GM19351 (cell line): ENCODE results near the gene HMOX2.

Experiments
- ATAC-seq: cut with Tn5 transposase; IDR thresholded peaks from one replicate; pipeline ENCODE4 v1.9.1; 2021; ENCODE audit warnings: mild to moderate bottlenecking, moderate library complexity; ENCODE audit not compliant: unreplicated experiment

Gene HMOX2

DNA sequence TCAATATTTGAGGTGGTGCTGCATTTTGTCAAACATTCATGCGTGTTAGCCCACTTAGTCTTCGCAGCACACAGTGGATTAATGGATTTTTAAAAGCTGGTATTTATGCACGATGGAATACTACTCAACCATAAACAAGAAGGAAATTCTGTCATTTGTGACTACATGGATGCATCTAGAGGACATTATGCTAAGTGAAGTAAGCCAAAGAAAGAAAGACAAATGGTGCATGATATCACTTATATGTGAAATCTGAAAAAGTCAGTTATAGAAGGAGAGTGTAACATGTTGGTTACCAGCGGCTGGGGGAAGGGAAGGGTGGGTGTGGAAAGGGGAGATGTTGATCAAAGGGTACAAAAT lies 23.0 kb downstream of the HMOX2 start:
- no peak for ATAC-seq

DNA sequence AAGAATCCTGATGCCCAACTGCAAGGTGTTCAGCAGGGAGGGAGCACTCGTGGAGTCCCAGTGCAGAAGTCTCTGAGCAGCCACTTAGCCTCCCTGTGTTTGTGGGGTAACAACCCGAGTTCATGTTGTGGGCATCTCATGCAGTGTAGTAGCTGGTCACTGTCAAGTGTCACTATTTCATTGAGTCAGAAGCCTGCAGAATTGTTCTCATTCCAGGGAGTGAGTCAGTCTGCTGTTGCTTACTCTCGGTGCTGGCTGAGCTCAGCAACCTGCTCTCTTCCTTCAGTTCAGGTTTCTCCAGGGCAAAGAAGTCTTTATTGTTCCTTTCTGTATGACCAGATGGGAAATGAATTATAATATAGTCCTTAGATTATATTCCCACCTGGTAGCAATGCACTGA lies 24.1 kb downstream of the HMOX2 start:
- no peak for ATAC-seq

DNA sequence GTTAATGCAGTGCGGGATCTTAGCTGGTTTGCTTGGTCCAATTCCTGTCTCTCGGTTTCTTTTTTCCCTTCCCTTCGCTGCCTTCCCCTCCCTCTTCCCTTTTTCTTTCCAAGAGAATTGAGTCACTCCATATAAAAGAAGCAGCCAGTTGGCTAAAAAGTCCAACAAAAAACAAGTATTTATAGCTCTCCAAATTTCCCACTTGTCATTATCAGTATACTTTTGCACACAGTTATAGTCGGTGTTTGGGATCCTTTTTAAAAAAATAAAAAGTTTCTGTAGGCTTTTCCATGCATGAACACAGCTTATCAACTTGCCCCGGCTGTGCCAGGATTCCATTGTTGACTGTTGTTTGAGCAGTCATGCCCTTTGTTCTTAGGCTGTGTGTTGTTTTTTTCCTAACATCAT lies 24.9 kb downstream of the HMOX2 start:
- no peak for ATAC-seq

DNA sequence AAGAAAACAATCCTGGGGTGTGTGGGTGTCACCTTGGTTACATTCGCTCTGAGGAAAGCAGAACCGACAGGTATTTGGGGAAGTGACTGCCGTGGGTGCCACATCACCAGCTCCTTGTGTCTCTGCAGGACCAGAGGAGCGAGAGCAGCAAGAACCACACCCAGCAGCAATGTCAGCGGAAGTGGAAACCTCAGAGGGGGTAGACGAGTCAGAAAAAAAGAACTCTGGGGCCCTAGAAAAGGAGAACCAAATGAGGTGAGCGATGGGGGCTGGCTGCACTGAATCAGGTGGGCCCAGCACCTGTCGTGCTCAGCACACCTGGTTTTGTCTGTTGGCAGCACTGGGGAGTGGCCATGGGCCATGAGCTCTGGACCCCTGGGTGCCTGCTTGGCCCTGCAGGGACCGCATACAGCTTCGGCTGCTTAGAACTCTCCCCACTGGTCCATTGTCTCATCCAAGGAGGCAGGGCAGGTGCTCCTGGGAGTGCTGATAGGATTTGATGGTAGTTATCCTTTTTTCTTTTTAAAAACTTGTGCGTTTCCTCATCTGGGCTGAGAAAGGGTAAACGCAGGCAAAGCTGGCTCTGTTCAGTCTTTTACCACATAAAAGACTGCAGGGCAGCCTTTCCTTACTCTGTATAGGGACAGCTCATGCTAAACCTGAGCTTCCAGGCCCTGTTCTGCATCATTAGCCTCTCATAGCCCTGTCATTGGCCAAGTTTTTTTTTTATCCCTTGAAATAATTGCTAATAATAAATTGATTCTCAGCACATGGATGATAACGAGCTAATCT lies 29.4 kb downstream of the HMOX2 start:
- peak; percentile 90 for ATAC-seq

DNA sequence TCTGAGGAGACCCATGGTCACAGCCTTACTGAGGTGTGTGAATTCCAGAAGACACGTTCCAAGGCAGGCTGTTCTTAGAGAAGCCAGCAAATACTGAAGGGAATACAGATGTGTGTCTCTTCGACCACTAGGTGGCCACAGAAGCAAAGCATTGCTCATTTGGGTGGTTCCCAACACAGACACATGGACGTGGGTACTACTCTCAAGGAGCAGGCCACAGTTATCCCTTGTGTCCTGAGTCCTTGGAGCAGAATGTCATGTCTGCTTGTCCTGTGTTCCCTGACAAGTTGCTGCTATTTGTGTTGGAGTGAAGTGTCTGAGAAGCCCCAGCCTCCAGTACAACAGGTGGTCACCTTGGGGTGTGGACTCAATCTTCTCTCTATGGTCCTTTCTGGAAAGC lies 30.3 kb downstream of the HMOX2 start:
- ATAC-seq, result peak; percentile 57

DNA sequence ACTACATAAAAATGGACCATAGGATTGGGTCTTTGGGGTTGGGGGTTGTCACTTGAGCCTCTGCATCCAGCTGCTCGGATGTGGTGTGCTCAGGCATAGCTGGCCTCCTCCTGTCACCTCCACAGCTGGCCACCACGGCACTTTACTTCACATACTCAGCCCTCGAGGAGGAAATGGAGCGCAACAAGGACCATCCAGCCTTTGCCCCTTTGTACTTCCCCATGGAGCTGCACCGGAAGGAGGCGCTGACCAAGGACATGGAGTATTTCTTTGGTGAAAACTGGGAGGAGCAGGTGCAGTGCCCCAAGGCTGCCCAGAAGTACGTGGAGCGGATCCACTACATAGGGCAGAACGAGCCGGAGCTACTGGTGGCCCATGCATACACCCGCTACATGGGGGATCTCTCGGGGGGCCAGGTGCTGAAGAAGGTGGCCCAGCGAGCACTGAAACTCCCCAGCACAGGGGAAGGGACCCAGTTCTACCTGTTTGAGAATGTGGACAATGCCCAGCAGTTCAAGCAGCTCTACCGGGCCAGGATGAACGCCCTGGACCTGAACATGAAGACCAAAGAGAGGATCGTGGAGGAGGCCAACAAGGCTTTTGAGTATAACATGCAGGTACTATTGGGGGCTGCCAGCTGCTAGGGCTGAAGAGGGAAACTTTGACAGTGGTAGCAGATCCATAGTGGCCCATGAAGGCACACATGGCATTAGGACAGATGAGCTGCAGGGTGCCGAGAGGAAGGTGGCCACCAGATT lies 31.6 kb downstream of the HMOX2 start:
- no peak for ATAC-seq

DNA sequence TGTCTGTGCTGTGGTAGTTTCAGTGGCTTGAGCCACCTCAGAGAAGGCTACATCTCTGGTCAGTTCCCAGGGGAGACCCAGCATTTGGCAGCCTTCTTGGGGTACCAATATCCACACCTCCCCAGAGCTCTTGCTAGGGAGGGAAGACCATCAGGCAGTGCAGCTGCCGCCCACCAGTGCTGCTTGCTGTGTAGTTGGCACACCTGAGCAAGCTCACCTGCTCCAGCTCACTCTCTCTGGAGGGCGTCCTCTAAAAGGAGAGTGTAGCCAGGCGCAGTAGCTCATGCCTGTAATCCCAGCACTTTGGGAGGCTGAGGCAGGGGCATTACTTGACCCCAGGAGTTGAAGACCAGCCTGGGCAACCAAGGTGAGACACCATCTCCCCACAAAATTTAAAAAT lies 32.6 kb downstream of the HMOX2 start:
- ATAC-seq, result no peak

DNA sequence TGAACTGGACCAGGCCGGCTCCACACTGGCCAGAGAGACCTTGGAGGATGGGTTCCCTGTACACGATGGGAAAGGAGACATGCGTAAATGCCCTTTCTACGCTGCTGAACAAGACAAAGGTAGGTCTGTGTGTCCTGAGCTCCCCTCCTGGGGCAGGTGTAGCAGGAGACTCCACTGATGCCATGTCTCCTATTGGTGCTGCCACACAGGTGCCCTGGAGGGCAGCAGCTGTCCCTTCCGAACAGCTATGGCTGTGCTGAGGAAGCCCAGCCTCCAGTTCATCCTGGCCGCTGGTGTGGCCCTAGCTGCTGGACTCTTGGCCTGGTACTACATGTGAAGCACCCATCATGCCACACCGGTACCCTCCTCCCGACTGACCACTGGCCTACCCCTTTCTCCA lies 33.2 kb downstream of the HMOX2 start:
- ATAC-seq, result no peak

DNA sequence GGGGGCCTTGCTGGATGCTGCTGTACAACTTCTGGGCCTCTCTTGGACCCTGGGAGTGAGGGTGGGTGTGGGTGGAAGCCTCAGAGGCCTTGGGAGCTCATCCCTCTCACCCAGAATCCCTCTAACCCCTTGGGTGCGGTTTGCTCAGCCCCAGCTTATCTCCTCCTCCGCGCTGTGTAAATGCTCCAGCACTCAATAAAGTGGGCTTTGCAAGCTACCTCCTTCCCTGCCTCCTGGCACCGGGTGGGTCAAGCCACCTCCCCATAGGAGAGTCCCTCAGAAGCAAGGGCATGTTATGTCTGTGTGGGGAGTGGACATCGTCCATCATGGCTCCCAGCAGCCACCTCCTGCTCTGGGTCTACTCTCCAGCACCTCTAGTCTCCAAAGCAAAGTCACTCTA lies 33.9 kb downstream of the HMOX2 start:
- ATAC-seq, result no peak

DNA sequence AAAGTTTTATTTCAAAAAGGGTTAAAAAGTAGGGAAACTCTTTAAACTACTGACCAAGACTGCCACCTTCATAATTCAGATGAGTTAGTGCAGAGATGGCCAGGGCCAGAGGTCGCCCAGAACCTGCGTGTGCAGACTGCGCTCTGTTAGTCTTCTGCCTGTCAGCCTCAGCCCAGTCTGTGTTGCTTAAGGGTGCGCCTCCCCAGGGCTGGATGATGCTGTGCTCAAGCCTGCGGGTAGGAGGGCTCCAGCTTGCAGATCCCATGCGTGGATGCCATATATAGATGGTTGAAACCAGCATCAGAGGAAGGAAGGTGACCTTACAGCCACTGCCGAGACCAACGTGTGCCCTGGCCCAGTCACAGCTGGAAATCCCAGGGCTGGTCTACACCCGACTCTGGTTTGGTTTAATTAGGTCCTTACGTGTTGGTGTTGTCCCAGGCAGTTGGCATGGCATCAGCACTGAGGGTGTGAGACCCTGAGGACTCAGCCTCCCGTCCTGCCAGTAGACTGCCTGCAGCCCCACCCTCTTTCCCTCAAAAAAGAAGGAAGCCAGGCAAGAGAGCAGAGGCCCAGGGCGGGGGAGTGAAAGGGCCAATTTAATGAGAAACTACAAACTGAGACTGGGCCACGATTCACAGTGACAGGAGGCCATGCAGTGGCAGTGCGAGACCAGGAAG lies 34.7 kb downstream of the HMOX2 start:
- no peak for ATAC-seq

DNA sequence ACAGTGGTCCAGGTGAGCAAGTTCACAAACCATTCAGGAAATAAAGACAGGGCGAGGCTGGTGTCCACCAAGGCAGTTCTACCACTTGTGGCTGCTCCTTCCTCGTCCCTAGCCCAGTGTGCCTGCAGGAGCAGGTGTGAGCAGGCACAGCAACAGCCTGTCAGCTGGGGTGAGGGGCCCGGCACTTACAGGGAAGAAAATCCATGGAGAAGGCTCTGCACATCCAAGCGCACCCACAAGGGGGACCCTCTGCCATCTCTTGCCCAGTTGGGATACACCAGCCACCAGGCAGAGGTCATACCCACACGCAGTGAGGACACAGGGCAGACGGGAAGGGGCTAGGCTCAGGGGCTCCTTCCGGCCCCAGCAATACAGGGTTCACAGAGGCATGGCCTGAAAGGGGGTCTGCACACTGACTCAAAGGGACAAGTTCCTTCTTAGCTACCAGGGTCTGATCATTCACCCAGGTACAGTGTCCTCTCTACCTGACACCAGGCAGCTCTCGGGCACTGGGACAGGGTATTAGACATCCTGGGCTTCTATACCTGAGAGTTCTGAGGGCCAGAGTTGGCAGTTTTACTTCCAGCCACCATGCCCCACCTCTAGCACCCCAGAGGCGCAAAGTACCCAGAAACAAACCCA lies 35.4 kb downstream of the HMOX2 start:
- ATAC-seq, result no peak

DNA sequence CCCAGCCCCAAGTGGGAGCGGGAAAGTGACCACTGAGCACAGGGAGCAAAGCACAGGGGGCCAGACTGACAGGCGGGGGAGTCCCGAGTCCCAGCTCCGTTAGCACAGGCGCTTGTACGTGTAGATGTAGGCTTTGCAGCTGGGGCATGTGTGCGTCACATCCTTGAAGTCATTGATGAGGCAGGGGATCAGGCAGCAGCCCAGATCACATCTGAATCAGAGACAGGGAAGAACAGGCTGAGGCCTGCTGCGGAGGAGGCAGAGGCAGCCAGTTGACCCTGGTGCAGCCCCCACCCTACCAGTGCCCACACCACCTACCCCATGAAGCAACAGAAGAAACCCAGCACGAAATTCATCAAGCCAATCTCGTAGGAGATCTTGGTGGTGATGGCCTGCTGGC lies 36.3 kb downstream of the HMOX2 start:
- no peak for ATAC-seq

DNA sequence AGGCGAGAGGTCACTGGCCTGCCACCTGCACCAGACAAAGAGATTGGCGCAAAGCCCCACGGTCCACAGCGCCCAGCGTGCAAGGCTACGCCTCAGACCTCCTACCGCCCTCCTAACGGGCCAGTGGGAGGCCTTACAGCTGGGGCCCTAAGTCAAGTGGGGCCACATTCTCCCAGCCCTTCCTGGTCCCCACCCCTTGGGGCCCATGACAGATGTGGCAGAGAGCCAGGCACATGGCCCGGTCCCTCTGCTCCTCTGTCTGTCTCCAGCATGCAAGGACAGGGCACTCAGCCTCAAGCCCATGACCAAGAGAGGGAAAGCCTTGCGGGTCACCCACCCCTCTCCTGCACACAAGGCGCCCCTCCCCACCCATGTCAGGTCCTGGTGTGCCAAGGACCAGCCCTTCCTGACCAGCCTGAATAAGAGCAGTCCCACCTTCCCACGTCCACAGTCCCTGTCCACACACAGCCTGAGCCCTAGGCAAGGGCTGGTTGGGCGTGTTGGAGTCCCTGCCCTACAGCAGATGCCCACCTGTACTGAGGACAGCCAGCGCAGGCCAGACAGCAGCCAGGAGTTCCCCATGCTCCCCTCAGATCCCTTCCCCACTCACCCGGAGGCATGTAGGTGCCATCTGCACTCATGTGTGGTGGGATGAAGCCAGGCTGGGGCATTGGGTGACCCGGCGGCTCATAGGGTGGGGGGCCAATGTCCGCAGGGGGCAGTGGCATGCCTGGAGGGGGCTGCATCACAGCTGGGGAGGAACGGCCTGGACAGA lies 37.1 kb downstream of the HMOX2 start:
- ATAC-seq, result no peak

DNA sequence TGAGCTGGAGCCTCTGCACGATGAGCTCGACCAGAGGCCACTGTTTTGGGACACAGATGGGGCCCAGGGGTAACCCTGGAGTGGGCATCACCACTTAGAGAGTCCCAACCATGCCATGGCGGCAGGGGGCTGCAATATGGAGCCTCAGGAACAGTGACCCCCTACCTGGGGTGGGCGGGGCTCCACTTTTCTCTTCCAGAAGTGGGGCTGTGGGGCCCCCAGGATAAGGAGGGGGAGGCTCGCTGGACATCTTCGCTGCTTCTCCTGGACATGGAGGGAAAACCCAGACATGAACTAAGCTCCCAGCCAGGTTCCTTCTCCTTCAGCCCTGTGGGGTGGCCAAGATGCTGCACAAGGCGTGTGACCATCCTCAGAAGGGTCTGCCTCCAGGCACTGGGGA lies 37.7 kb downstream of the HMOX2 start:
- ATAC-seq, result no peak

DNA sequence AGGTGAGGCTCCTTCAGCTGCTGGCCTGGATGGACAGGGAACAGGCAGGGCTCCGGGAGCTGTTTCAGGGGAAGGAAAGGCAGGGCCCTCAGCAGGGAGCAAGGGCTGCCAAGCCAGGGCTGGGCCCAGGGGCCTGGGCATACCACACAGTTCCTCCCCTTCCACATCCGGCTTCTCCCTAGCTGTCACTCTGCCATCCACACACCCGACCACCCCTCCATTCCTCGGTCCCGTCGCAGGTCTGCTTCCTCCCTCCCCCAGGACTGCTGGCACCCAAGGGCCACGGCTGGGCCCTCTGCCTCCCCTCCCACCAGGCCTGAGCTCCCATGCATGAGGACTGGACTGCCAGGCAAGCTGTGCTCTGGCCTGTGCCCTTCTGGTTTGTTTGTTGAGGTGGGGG lies 38.4 kb downstream of the HMOX2 start:
- no peak for ATAC-seq

DNA sequence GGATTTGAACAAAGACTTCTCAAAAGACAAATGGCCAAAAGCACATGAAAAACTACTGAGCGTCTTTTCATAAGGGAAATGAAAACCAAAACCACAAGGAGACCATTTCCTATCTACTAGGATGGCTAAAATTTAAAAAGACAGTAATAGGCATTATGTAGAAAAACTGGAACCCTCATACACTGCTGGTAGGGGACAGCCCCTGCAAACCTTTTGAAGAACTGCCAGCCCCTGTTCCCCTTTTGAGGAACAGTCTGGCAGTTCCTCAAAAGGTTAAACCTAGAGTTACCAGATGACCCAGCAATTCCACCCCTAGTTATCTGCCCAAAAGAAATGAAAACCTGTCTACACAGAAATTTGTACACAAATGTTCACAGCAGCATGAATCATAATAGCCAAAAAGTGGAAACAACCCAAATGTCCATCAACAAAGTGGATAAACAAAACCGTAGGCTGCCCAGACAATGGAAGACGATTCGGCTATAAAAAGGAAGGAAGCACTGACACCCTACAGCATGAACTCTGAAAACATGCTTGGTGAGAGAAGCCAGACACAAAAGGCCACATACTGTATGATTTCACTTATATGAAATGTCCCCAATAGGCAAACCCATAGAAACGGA lies 39.5 kb downstream of the HMOX2 start:
- peak; percentile 72 for ATAC-seq

DNA sequence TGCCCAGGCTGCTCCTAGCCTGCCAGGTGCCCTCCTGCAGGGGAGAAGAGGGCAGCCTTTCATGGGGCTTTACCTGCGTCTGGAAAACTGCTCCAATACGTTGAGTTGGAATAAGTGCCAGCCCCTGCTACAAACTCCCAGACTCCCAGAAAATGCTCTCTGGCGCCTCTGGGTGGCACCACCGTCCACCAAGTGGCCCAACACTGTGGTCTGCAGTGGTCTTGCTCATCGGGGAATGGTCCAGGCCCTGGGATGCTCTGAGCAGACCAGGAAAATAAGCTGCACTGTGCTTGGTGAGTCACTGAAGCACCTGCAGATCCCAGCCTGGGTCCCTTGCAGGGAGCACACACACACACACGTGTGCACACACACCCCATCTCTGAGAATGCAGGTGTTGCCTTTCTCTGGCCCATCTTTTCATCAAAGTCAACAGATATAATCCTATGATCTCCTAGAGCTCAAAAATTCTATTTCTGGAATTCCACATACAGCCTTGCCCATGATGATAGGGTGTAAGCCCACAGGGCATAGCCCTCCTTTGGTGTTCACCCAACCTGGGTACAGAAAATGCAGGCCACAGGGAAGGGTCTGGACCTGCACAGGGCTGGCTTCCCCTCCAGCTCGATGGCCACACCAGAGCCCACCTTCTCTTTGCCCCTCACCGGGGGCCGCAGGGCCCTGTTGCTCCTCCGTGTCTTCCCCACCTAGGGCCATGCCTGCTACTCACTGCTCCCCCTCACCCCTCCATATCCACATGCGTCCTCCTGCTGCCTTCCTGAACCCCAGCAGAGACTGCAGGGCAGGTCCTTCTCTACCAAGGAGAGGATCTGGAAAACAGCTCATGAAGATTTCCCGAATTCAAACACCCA lies 41.8 kb downstream of the HMOX2 start:
- ATAC-seq, result no peak

DNA sequence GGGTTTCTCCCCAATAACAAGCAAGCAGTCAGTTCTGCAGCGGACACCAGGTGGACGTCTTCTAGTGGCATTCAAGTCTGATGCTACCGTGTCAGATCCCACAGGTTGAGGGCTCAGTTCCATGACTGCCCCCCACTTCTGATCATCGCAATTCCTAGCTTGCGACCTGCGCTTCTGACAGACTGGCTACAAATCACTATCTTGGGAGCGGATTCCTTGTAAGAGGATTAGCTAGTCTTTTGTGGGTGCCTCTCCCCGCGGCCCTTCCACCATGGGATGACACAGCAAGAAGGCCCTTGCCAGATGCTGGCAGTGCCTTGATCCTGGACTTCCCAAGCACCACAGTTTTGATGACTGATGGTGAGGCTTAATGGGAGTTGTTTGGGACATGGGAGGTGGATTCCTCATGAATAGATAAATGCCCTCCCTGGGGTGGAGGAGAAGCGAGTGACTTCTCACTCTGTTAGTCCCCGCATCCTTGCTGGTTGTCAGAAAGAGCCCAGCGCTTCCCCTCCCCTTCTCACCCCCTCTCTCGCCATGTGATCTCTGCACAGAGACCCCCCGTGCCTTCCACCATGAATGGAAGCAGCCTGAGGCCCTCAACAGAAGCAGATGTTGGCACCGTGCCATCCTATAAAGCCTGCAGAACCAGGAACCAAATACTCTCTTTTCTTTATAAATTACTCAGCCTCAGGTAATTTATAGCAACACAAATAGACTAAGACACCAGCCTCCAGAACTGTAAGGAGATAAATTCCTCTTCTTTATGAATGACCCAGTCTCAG lies 43.3 kb downstream of the HMOX2 start:
- no peak for ATAC-seq

DNA sequence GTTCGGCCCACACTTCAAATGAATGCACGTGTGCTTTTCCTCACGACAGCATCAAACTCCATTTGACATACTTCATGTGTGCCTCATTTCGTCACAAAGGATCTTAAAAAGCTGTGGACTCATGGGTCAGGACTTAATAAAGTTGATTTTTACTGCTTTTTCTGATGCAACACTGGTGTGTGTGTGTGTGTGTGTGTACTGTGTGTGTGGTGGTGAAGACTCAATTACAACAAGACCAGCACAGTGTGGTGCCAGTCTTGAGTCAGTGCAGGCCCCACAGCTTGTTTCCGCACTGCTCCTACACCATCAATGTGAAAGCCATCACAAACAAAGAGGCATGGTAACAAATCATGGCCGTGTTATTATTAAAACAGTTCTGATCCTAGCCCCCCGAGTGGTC lies 44.7 kb downstream of the HMOX2 start:
- ATAC-seq, result no peak
